Measurements from ENCODE around the gene LYL1. TPM values are rescaled to one million over a fixed set of nuclear protein-coding genes. Genes with fewer than 3 reads are reported as not detected.

LYL1 gene
- total and polyA plus RNA-seq, 9 of the 15 experiments (the other 6 are each of a cell fraction or from before 2014, with no cell fraction given), result 1.3 to 266 (median 34.0) TPM

GRCh38 chr19:13104360-13104847 is 1.7 kb upstream of the LYL1 start (continued):
- TF ChIP-seq ZNF592 (IDR thresholded peaks at IDR 0.05) (peak; percentile 96), ELF2 (CRISPR knock-in tag; IDR thresholded peaks at IDR 0.05) (no peak), CBX2 (IDR thresholded peaks at IDR 0.05; ENCODE audit: insufficient read depth, low read length, poor library complexity, severe bottlenecking) (no peak), CREB1 (IDR thresholded peaks at IDR 0.05) (no peak), CREB1 (CRISPR knock-in tag; IDR thresholded peaks at IDR 0.05) (peak; percentile 56; the same call in 1 of the 2 replicates), PML (IDR thresholded peaks at IDR 0.05; ENCODE audit: low read length) (no peak), ZFP30 (CRISPR knock-in tag; IDR thresholded peaks at IDR 0.05; ENCODE audit: borderline replicate concordance) (no peak), ESRRB (CRISPR knock-in tag; IDR thresholded peaks at IDR 0.05; ENCODE audit: borderline replicate concordance) (no peak), ZNF57 (CRISPR knock-in tag; IDR thresholded peaks at IDR 0.05) (peak; percentile 68; the same call in 1 of the 2 replicates), TAF9B (IDR thresholded peaks at IDR 0.05; ENCODE audit: partially characterized antibody) (no peak), EP300 (IDR thresholded peaks at IDR 0.05; ENCODE audit: low read length) (no peak), TAF7 (tag; IDR thresholded peaks at IDR 0.05) (no peak), UBTF (IDR thresholded peaks at IDR 0.05; ENCODE audit: borderline replicate concordance in 1 of 2, low read depth in 2 of 2, low read length in 2 of 2) (no peak), PURB (CRISPR knock-in tag; IDR thresholded peaks at IDR 0.05; ENCODE audit: low read depth) (no peak), PHF20 (IDR thresholded peaks at IDR 0.05; ENCODE audit: partially characterized antibody) (no peak), FOSL1 (tag; conservative IDR thresholded peaks at IDR 0.05) (0 out of 2 replicates have a peak, but pooled peaks have one; percentile 27), KAT7 (CRISPR knock-in tag; IDR thresholded peaks at IDR 0.05; ENCODE audit: borderline replicate concordance) (0 out of 2 replicates have a peak, but pooled peaks have one; percentile 60), SIN3B (IDR thresholded peaks at IDR 0.05; ENCODE audit: low read depth) (peak; percentile 45; the same call in 1 of the 2 replicates), POU5F1 (IDR thresholded peaks at IDR 0.05; ENCODE audit: borderline replicate concordance, low read depth, low read length, partially characterized antibody) (no peak), TOE1 (IDR thresholded peaks at IDR 0.05; ENCODE audit: borderline replicate concordance) (no peak), TOE1 (CRISPR knock-in tag; IDR thresholded peaks at IDR 0.05; ENCODE audit: borderline replicate concordance, low read depth) (no peak), NFXL1 (CRISPR knock-in tag; IDR thresholded peaks at IDR 0.05) (no peak), EHMT2 (IDR thresholded peaks at IDR 0.05) (no peak), SMAD2 (IDR thresholded peaks at IDR 0.05; ENCODE audit: low read depth, low read length) (no peak), ZNF778 (CRISPR knock-in tag; IDR thresholded peaks at IDR 0.05) (no peak), TRIM24 (IDR thresholded peaks at IDR 0.05) (no peak)

Data from K562 (cell line).